ENCODE data around the gene DGKD.

DNA sequence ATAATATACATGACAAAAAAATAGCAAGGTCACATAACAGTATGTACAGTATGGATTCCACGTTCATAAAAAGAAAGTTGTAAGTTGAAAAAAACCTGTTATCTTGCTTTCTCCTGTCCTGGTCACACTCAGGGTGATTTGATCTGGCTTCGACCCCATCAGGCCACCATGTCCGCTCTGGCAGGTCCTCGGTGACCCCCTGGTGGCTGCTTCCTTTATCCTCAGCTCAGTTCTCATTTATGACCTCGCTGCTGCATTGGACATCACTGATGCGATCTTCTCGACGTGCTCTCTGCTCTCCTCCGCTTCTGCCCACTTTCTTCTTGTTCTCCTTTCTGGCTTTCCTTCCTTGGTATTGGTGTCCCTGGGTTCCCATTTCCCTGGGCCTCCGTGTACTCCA is 29.7 kb downstream of the DGKD start:
- TF ChIP-seq POLR2A (IDR thresholded peaks at IDR 0.05; ENCODE audit: borderline replicate concordance, extremely low read depth, insufficient read depth, insufficient read length) (no peak), MAX (IDR thresholded peaks at IDR 0.05) (no peak), EGR1 (IDR thresholded peaks at IDR 0.05; ENCODE audit: low read depth) (no peak), CEBPB (IDR thresholded peaks at IDR 0.05; ENCODE audit: low read depth) (no peak), POLR2AphosphoS5 (IDR thresholded peaks at IDR 0.05; ENCODE audit: low read depth, low read length) (no peak), ELF1 (IDR thresholded peaks at IDR 0.05; ENCODE audit: borderline replicate concordance, low read depth) (no peak), EZH2phosphoT487 (IDR thresholded peaks at IDR 0.05; ENCODE audit: borderline replicate concordance) (no peak), EZH2 (IDR thresholded peaks at IDR 0.05) (no peak), JUND (IDR thresholded peaks at IDR 0.05) (no peak)
- TF ChIP-seq, protein P1, sequence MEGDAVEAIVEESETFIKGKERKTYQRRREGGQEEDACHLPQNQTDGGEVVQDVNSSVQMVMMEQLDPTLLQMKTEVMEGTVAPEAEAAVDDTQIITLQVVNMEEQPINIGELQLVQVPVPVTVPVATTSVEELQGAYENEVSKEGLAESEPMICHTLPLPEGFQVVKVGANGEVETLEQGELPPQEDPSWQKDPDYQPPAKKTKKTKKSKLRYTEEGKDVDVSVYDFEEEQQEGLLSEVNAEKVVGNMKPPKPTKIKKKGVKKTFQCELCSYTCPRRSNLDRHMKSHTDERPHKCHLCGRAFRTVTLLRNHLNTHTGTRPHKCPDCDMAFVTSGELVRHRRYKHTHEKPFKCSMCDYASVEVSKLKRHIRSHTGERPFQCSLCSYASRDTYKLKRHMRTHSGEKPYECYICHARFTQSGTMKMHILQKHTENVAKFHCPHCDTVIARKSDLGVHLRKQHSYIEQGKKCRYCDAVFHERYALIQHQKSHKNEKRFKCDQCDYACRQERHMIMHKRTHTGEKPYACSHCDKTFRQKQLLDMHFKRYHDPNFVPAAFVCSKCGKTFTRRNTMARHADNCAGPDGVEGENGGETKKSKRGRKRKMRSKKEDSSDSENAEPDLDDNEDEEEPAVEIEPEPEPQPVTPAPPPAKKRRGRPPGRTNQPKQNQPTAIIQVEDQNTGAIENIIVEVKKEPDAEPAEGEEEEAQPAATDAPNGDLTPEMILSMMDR (IDR thresholded peaks at IDR 0.05 in 2 of 3, conservative IDR thresholded peaks at IDR 0.05 in 1 of 3; ENCODE audit: borderline replicate concordance in 1 of 3, insufficient read depth in 1 of 3, low read depth in 2 of 3, low read length in 2 of 3): peak in 1 of 3 experiments; percentile 31; a peak in 2 of 6 replicates
- TF ChIP-seq, protein P2, sequence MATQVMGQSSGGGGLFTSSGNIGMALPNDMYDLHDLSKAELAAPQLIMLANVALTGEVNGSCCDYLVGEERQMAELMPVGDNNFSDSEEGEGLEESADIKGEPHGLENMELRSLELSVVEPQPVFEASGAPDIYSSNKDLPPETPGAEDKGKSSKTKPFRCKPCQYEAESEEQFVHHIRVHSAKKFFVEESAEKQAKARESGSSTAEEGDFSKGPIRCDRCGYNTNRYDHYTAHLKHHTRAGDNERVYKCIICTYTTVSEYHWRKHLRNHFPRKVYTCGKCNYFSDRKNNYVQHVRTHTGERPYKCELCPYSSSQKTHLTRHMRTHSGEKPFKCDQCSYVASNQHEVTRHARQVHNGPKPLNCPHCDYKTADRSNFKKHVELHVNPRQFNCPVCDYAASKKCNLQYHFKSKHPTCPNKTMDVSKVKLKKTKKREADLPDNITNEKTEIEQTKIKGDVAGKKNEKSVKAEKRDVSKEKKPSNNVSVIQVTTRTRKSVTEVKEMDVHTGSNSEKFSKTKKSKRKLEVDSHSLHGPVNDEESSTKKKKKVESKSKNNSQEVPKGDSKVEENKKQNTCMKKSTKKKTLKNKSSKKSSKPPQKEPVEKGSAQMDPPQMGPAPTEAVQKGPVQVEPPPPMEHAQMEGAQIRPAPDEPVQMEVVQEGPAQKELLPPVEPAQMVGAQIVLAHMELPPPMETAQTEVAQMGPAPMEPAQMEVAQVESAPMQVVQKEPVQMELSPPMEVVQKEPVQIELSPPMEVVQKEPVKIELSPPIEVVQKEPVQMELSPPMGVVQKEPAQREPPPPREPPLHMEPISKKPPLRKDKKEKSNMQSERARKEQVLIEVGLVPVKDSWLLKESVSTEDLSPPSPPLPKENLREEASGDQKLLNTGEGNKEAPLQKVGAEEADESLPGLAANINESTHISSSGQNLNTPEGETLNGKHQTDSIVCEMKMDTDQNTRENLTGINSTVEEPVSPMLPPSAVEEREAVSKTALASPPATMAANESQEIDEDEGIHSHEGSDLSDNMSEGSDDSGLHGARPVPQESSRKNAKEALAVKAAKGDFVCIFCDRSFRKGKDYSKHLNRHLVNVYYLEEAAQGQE (IDR thresholded peaks at IDR 0.05; ENCODE audit: low read depth): no peak
